Endothelial cell of umbilical vein (primary cell): ENCODE data around the gene ITIH4. TPM values are rescaled to one million over a fixed set of nuclear protein-coding genes. Genes with fewer than 3 reads are reported as not detected.

ENCODE experiments used
- BruUV-seq: library from RNA; stranded (reverse); fragments of 400-500 nt; replicated peaks from 2 replicates; lab custom pipeline; 2021; lab: Mats Ljungman, UMichigan
- CTCF ChIA-PET: fragments of 300-600, 350-600 bp; sonication (Branson Sonifier 250); formaldehyde crosslinking; loops from one replicate; lab custom pipeline; 2021; ENCODE audit warnings: antibody characterized with exemption, inconsistent platforms; lab: Charles Lee
- POLR2A ChIA-PET: fragments of 300-600, 350-600 bp; sonication (Branson Sonifier 250); formaldehyde crosslinking; loops from one replicate; lab custom pipeline; 2021; ENCODE audit warnings: antibody characterized with exemption, inconsistent platforms; lab: Charles Lee
- DNase-seq: peaks from one replicate; pipeline ENCODE4 v3.0.0-alpha.2; 2011; ENCODE audit warnings: low read depth, low spot score
- FAIRE-seq: peaks from 2 replicates; lab custom pipeline; 2011; peaks lifted over from hg19 to GRCh38; lab: Jason Lieb, UNC
- H2AFZ ChIP-seq: 2 replicates; pipeline ENCODE4 v1.6.0; 2012; ENCODE audit warnings: low read depth, low read length, control low read depth, inconsistent platforms
- H3K27ac ChIP-seq: 2 replicates; pipeline ENCODE4 v1.5.1; 2011; ENCODE audit warnings: low read depth, mild to moderate bottlenecking, control low read depth, low read length, moderate library complexity; ENCODE audit not compliant: insufficient read depth
- H3K27me3 ChIP-seq, 2 experiments: 2 replicates each; pipeline versions ENCODE4 v1.6.0 to v1.6.1; 2011; ENCODE audit warnings: low read length in 2 of 2, mixed read lengths in 1 of 2; ENCODE audit not compliant: control insufficient read depth in 2 of 2, insufficient read depth in 2 of 2
- H3K36me3 ChIP-seq, 2 experiments: 2 replicates in 1 of 2; 3 replicates in 1 of 2; pipeline ENCODE4 v1.5.1; 2011; ENCODE audit warnings: low read length in 2 of 2, mild to moderate bottlenecking in 1 of 2, moderate library complexity in 1 of 2; ENCODE audit not compliant: control insufficient read depth in 2 of 2, insufficient read depth in 2 of 2; ENCODE audit errors: extremely low read depth in 1 of 2
- H3K4me1 ChIP-seq: 3 replicates; pipeline ENCODE4 v1.5.1; 2011; ENCODE audit warnings: mild to moderate bottlenecking, low read length; ENCODE audit not compliant: control insufficient read depth, insufficient read depth; ENCODE audit errors: extremely low read depth
- H3K4me2 ChIP-seq: 2 replicates; pipeline ENCODE4 v1.6.1; 2011; ENCODE audit warnings: low read length, control low read depth, mixed read lengths; ENCODE audit not compliant: insufficient read depth
- H3K4me3 ChIP-seq, 3 experiments: fragments of 200-600 bp in 1 of 3; sonication (generic), shearing (Covaris generic) in 1 of 3; replicated peaks in 1 of 3; 2 replicates each; pipeline ENCODE4 v1.5.1; 2011 to 2016; ENCODE audit warnings: control low read depth in 3 of 3, low read length in 3 of 3, mild to moderate bottlenecking in 2 of 3, inconsistent platforms in 1 of 3, low read depth in 1 of 3, moderate library complexity in 1 of 3; ENCODE audit not compliant: insufficient read depth in 1 of 3
- H3K79me2 ChIP-seq: 2 replicates; pipeline ENCODE4 v1.6.0; 2012; ENCODE audit warnings: low read length, inconsistent platforms; ENCODE audit not compliant: control insufficient read depth, insufficient read depth
- H3K9ac ChIP-seq: replicated peaks from 2 replicates; pipeline ENCODE3; 2011; ENCODE audit warnings: low read length, control low read depth; ENCODE audit not compliant: insufficient read depth; ENCODE audit errors: extremely low read depth
- H3K9me1 ChIP-seq: replicated peaks from 3 replicates; pipeline ENCODE4 v1.6.0; 2011; ENCODE audit warnings: mild to moderate bottlenecking, low read length; ENCODE audit not compliant: control insufficient read depth, insufficient read depth; ENCODE audit errors: extremely low read depth
- H3K9me3 ChIP-seq: replicated peaks from 2 replicates; pipeline ENCODE4 v1.5.1; 2012; ENCODE audit warnings: low read length, inconsistent platforms; ENCODE audit not compliant: control insufficient read depth, insufficient read depth
- H4K20me1 ChIP-seq: replicated peaks from 2 replicates; pipeline ENCODE3; 2011; ENCODE audit warnings: mild to moderate bottlenecking, low read length; ENCODE audit not compliant: control insufficient read depth, insufficient read depth; ENCODE audit errors: extremely low read depth
- EZH2 ChIP-seq: IDR thresholded peaks from 2 replicates; pipeline ENCODE4 v1.6.1; 2012; ENCODE audit warnings: borderline replicate concordance, low read depth, mild to moderate bottlenecking, moderate library complexity, low read length, inconsistent platforms; ENCODE audit not compliant: severe bottlenecking
- FOS ChIP-seq: IDR thresholded peaks from 2 replicates; pipeline ENCODE4 v1.6.1; 2011; ENCODE audit warnings: mild to moderate bottlenecking, low read length, moderate library complexity, borderline replicate concordance; ENCODE audit not compliant: insufficient read depth
- GATA2 ChIP-seq: IDR thresholded peaks from 2 replicates; pipeline ENCODE4 v1.7.0; 2011; ENCODE audit warnings: low read depth, mild to moderate bottlenecking, moderate library complexity, mixed read lengths, low read length; ENCODE audit not compliant: insufficient read length, insufficient read depth
- JUN ChIP-seq: IDR thresholded peaks from 2 replicates; pipeline ENCODE4 v1.6.1; 2011; ENCODE audit warnings: borderline replicate concordance, low read depth; ENCODE audit not compliant: insufficient read length, insufficient read depth
- MYC ChIP-seq: IDR thresholded peaks from one replicate; pipeline ENCODE4 v1.6.1; 2011; ENCODE audit warnings: mild to moderate bottlenecking, low read depth, low read length
- POLR2A ChIP-seq: IDR thresholded peaks from 2 replicates; pipeline ENCODE4 v1.6.1; 2012; ENCODE audit warnings: low read depth, mild to moderate bottlenecking, control low read depth, low read length
- POLR2AphosphoS5 ChIP-seq: IDR thresholded peaks from 2 replicates; pipeline ENCODE4 v1.6.1; 2012; ENCODE audit warnings: low read depth, mild to moderate bottlenecking, control low read depth, low read length, moderate library complexity; ENCODE audit not compliant: insufficient read depth
- dilution Hi-C: fragments of 300-500 bp; cut with MboI; formaldehyde crosslinking; loops from one replicate; pipeline ENCODE4 v1.15.0; 2019; ENCODE audit warnings: low sequenced_read_pairs; ENCODE audit not compliant: extremely low pct_ligation_motif_present
- intact Hi-C: fragments of 100-400 bp; cut with micrococcal nuclease; formaldehyde crosslinking; loops from one replicate; pipeline ENCODE4 v1.10.0; 2022
- polyA plus RNA-seq, 4 experiments: library from polyadenylated mRNA; depleted of rRNA in 3 of 4; stranded (reverse) in 3 of 4; unstranded in 1 of 4; fragments of >200 nt; gene quantifications; 2 replicates each; pipeline versions ENCODE4 v1.2.1 to v1.2.3, GENCODE V29; 2011 to 2012; ENCODE audit warnings: missing spikeins in 1 of 4
- total RNA-seq: library from RNA; stranded (reverse); gene quantifications from 2 replicates; pipeline ENCODE4 v1.2.3, GENCODE V29; 2021
- TF ChIP-seq, protein P1 (sequence below), 2 donors: IDR thresholded peaks; 1 replicate in 1 of 2; 2 replicates in 1 of 2; pipeline ENCODE4 v1.5.1; 2011; ENCODE audit warnings: low read length in 2 of 2, mild to moderate bottlenecking in 2 of 2, moderate library complexity in 2 of 2, control low read depth in 1 of 2, inconsistent platforms in 1 of 2, low read depth in 1 of 2; ENCODE audit not compliant: insufficient read depth in 1 of 2; ENCODE audit errors: extremely low read depth in 1 of 2
- TF ChIP-seq, protein P2 (sequence below): IDR thresholded peaks from 2 replicates; pipeline ENCODE4 v1.6.1; 2011; ENCODE audit not compliant: insufficient read depth, insufficient read length

The ITIH4 gene
- total and polyA plus RNA-seq, 2 donors (not counting 3 experiments of a cell fraction or from before 2014, with no cell fraction given), result 0.17 to 2.4 TPM

GRCh38 chr3:52879581-52879980 lies 49.1 kb upstream of the ITIH4 start:
- no peaks in the 10 kb centered on the region for H3K9me3 ChIP-seq
- no peaks in the 10 kb centered on the region for H3K36me3 ChIP-seq
- ChIA-PET POLR2A (no interaction called here), CTCF (interaction anchor here (0.6 to 1.6 kb wide), 10 partner anchors 9 to 221 kb away, joined by 3 to 5 read pairs (median 3); no protein-coding TSS in a partner anchor)
- dilution Hi-C loops (no loop called here), intact Hi-C loops (no loop called here)
- H3K9me1 ChIP-seq, result no peaks in the 10 kb centered on the region
- no peak overlapping the region for H2AFZ ChIP-seq
- FAIRE-seq (no peak), DNase-seq (no peak)
- no peaks in the 10 kb centered on the region for H3K4me1 ChIP-seq
- no peak overlapping the region for H3K4me3 ChIP-seq
- TF ChIP-seq EZH2, result no peak
- TF ChIP-seq JUN, result no peak
- no peak for TF ChIP-seq POLR2A
- TF ChIP-seq GATA2, result no peak
- no peak for TF ChIP-seq FOS
- TF ChIP-seq, protein P1, sequence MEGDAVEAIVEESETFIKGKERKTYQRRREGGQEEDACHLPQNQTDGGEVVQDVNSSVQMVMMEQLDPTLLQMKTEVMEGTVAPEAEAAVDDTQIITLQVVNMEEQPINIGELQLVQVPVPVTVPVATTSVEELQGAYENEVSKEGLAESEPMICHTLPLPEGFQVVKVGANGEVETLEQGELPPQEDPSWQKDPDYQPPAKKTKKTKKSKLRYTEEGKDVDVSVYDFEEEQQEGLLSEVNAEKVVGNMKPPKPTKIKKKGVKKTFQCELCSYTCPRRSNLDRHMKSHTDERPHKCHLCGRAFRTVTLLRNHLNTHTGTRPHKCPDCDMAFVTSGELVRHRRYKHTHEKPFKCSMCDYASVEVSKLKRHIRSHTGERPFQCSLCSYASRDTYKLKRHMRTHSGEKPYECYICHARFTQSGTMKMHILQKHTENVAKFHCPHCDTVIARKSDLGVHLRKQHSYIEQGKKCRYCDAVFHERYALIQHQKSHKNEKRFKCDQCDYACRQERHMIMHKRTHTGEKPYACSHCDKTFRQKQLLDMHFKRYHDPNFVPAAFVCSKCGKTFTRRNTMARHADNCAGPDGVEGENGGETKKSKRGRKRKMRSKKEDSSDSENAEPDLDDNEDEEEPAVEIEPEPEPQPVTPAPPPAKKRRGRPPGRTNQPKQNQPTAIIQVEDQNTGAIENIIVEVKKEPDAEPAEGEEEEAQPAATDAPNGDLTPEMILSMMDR (IDR thresholded peaks at IDR 0.05; ENCODE audit: extremely low read depth in 1 of 2, insufficient read depth in 1 of 2, low read depth in 1 of 2, low read length in 2 of 2), result no peak
- TF ChIP-seq POLR2AphosphoS5, result no peak
- no peak for TF ChIP-seq MYC
- TF ChIP-seq, protein P2, sequence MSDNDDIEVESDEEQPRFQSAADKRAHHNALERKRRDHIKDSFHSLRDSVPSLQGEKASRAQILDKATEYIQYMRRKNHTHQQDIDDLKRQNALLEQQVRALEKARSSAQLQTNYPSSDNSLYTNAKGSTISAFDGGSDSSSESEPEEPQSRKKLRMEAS, result no peak
- H3K9ac ChIP-seq, result no peak overlapping the region
- no peaks in the 10 kb centered on the region for H3K27me3 ChIP-seq
- BruUV-seq, result no TSS peak
- H3K79me2 ChIP-seq, result no peaks in the 10 kb centered on the region
- H3K4me2 ChIP-seq, result no peak overlapping the region
- no peak overlapping the region for H3K27ac ChIP-seq
- H4K20me1 ChIP-seq, result no peaks in the 10 kb centered on the region
